Endothelial cell of umbilical vein (primary cell): ENCODE results near the gene PACSIN2. TPM values are rescaled to one million over a fixed set of nuclear protein-coding genes. Genes with fewer than 3 reads are reported as not detected.

Experiments
- BruUV-seq: library from RNA; stranded (reverse); fragments of 400-500 nt; replicated peaks from 2 replicates; lab custom pipeline; 2021; lab: Mats Ljungman, UMichigan
- CTCF ChIA-PET: fragments of 300-600, 350-600 bp; sonication (Branson Sonifier 250); formaldehyde crosslinking; loops from one replicate; lab custom pipeline; 2021; ENCODE audit warnings: antibody characterized with exemption, inconsistent platforms; lab: Charles Lee
- POLR2A ChIA-PET: fragments of 300-600, 350-600 bp; sonication (Branson Sonifier 250); formaldehyde crosslinking; loops from one replicate; lab custom pipeline; 2021; ENCODE audit warnings: antibody characterized with exemption, inconsistent platforms; lab: Charles Lee
- DNase-seq: peaks from one replicate; pipeline ENCODE4 v3.0.0-alpha.2; 2011; ENCODE audit warnings: low read depth, low spot score
- FAIRE-seq: peaks from 2 replicates; lab custom pipeline; 2011; peaks lifted over from hg19 to GRCh38; lab: Jason Lieb, UNC
- H2AFZ ChIP-seq: 2 replicates; pipeline ENCODE4 v1.6.0; 2012; ENCODE audit warnings: low read depth, low read length, control low read depth, inconsistent platforms
- H3K27ac ChIP-seq: 2 replicates; pipeline ENCODE4 v1.5.1; 2011; ENCODE audit warnings: low read depth, mild to moderate bottlenecking, control low read depth, low read length, moderate library complexity; ENCODE audit not compliant: insufficient read depth
- H3K27me3 ChIP-seq, 2 experiments: 2 replicates each; pipeline versions ENCODE4 v1.6.0 to v1.6.1; 2011; ENCODE audit warnings: low read length in 2 of 2, mixed read lengths in 1 of 2; ENCODE audit not compliant: control insufficient read depth in 2 of 2, insufficient read depth in 2 of 2
- H3K36me3 ChIP-seq, 2 experiments: 2 replicates in 1 of 2; 3 replicates in 1 of 2; pipeline ENCODE4 v1.5.1; 2011; ENCODE audit warnings: low read length in 2 of 2, mild to moderate bottlenecking in 1 of 2, moderate library complexity in 1 of 2; ENCODE audit not compliant: control insufficient read depth in 2 of 2, insufficient read depth in 2 of 2; ENCODE audit errors: extremely low read depth in 1 of 2
- H3K4me1 ChIP-seq: 3 replicates; pipeline ENCODE4 v1.5.1; 2011; ENCODE audit warnings: mild to moderate bottlenecking, low read length; ENCODE audit not compliant: control insufficient read depth, insufficient read depth; ENCODE audit errors: extremely low read depth
- H3K4me2 ChIP-seq: 2 replicates; pipeline ENCODE4 v1.6.1; 2011; ENCODE audit warnings: low read length, control low read depth, mixed read lengths; ENCODE audit not compliant: insufficient read depth
- H3K4me3 ChIP-seq, 3 experiments: fragments of 200-600 bp in 1 of 3; sonication (generic), shearing (Covaris generic) in 1 of 3; replicated peaks in 1 of 3; 2 replicates each; pipeline ENCODE4 v1.5.1; 2011 to 2016; ENCODE audit warnings: control low read depth in 3 of 3, low read length in 3 of 3, mild to moderate bottlenecking in 2 of 3, inconsistent platforms in 1 of 3, low read depth in 1 of 3, moderate library complexity in 1 of 3; ENCODE audit not compliant: insufficient read depth in 1 of 3
- H3K79me2 ChIP-seq: 2 replicates; pipeline ENCODE4 v1.6.0; 2012; ENCODE audit warnings: low read length, inconsistent platforms; ENCODE audit not compliant: control insufficient read depth, insufficient read depth
- H3K9ac ChIP-seq: replicated peaks from 2 replicates; pipeline ENCODE3; 2011; ENCODE audit warnings: low read length, control low read depth; ENCODE audit not compliant: insufficient read depth; ENCODE audit errors: extremely low read depth
- H3K9me1 ChIP-seq: replicated peaks from 3 replicates; pipeline ENCODE4 v1.6.0; 2011; ENCODE audit warnings: mild to moderate bottlenecking, low read length; ENCODE audit not compliant: control insufficient read depth, insufficient read depth; ENCODE audit errors: extremely low read depth
- H3K9me3 ChIP-seq: replicated peaks from 2 replicates; pipeline ENCODE4 v1.5.1; 2012; ENCODE audit warnings: low read length, inconsistent platforms; ENCODE audit not compliant: control insufficient read depth, insufficient read depth
- H4K20me1 ChIP-seq: replicated peaks from 2 replicates; pipeline ENCODE3; 2011; ENCODE audit warnings: mild to moderate bottlenecking, low read length; ENCODE audit not compliant: control insufficient read depth, insufficient read depth; ENCODE audit errors: extremely low read depth
- EZH2 ChIP-seq: IDR thresholded peaks from 2 replicates; pipeline ENCODE4 v1.6.1; 2012; ENCODE audit warnings: borderline replicate concordance, low read depth, mild to moderate bottlenecking, moderate library complexity, low read length, inconsistent platforms; ENCODE audit not compliant: severe bottlenecking
- FOS ChIP-seq: IDR thresholded peaks from 2 replicates; pipeline ENCODE4 v1.6.1; 2011; ENCODE audit warnings: mild to moderate bottlenecking, low read length, moderate library complexity, borderline replicate concordance; ENCODE audit not compliant: insufficient read depth
- GATA2 ChIP-seq: IDR thresholded peaks from 2 replicates; pipeline ENCODE4 v1.7.0; 2011; ENCODE audit warnings: low read depth, mild to moderate bottlenecking, moderate library complexity, mixed read lengths, low read length; ENCODE audit not compliant: insufficient read length, insufficient read depth
- JUN ChIP-seq: IDR thresholded peaks from 2 replicates; pipeline ENCODE4 v1.6.1; 2011; ENCODE audit warnings: borderline replicate concordance, low read depth; ENCODE audit not compliant: insufficient read length, insufficient read depth
- MYC ChIP-seq: IDR thresholded peaks from one replicate; pipeline ENCODE4 v1.6.1; 2011; ENCODE audit warnings: mild to moderate bottlenecking, low read depth, low read length
- POLR2A ChIP-seq: IDR thresholded peaks from 2 replicates; pipeline ENCODE4 v1.6.1; 2012; ENCODE audit warnings: low read depth, mild to moderate bottlenecking, control low read depth, low read length
- POLR2AphosphoS5 ChIP-seq: IDR thresholded peaks from 2 replicates; pipeline ENCODE4 v1.6.1; 2012; ENCODE audit warnings: low read depth, mild to moderate bottlenecking, control low read depth, low read length, moderate library complexity; ENCODE audit not compliant: insufficient read depth
- dilution Hi-C: fragments of 300-500 bp; cut with MboI; formaldehyde crosslinking; loops from one replicate; pipeline ENCODE4 v1.15.0; 2019; ENCODE audit warnings: low sequenced_read_pairs; ENCODE audit not compliant: extremely low pct_ligation_motif_present
- intact Hi-C: fragments of 100-400 bp; cut with micrococcal nuclease; formaldehyde crosslinking; loops from one replicate; pipeline ENCODE4 v1.10.0; 2022
- polyA plus RNA-seq, 4 experiments: library from polyadenylated mRNA; depleted of rRNA in 3 of 4; stranded (reverse) in 3 of 4; unstranded in 1 of 4; fragments of >200 nt; gene quantifications; 2 replicates each; pipeline versions ENCODE4 v1.2.1 to v1.2.3, GENCODE V29; 2011 to 2012; ENCODE audit warnings: missing spikeins in 1 of 4
- total RNA-seq: library from RNA; stranded (reverse); gene quantifications from 2 replicates; pipeline ENCODE4 v1.2.3, GENCODE V29; 2021
- TF ChIP-seq, protein P1 (sequence below): IDR thresholded peaks from 2 replicates; pipeline ENCODE4 v1.6.1; 2011; ENCODE audit not compliant: insufficient read depth, insufficient read length
- TF ChIP-seq, protein P2 (sequence below), 2 donors: IDR thresholded peaks; 1 replicate in 1 of 2; 2 replicates in 1 of 2; pipeline ENCODE4 v1.5.1; 2011; ENCODE audit warnings: low read length in 2 of 2, mild to moderate bottlenecking in 2 of 2, moderate library complexity in 2 of 2, control low read depth in 1 of 2, inconsistent platforms in 1 of 2, low read depth in 1 of 2; ENCODE audit not compliant: insufficient read depth in 1 of 2; ENCODE audit errors: extremely low read depth in 1 of 2

Gene PACSIN2
- total and polyA plus RNA-seq, 2 donors (not counting 3 experiments of a cell fraction or from before 2014, with no cell fraction given), result 46.2 to 64.5 TPM

DNA sequence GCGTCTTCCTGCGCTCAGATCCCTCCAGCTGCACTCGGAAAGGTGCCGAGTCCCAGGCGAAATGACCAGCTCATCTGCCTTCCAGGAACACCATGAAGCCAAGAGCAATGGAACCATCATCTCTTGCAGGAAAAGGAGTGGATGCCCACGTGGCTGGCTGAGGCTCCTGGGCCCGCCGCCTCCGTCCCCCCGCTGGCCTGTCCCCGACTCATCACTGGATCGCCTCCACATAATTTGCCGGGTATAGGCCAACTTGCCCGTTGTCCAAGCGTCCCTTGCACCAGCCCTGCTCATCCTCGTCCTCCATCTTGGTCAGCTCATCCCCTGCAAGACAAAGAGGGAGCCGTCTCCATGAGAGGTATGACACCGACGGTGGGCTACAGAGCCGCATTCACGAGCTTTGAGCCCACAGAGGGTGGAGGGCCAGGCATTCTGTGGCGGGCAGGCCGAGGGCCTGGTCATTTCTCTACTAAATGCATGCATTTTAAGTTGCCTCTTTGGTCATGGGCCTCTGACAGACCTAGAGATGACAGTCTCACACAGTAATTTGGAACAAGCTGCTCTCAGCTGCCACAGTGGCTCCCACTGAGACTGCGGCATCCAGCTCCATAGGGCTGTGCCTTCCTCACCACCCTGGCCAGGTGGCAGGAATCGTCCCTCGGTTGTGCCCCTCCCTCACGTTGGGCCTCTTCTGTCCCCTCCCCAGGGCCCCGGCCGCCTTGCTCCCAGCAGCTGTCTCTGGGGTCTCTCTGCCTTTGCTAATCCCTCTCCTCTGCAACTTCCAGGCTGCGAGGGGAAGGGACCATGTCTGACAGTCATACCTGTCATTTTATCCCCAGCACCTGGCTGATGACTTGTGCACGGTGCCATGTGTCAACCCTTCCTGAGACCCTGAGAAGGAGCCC, 143.6 kb downstream of the PACSIN2 start:
- FAIRE-seq (no peak), DNase-seq (no peak)
- intact Hi-C loops, result no loop called here
- CTCF ChIA-PET, result no interaction called here
- H3K9me3 ChIP-seq, result no peaks in the 10 kb centered on the region
- no peak overlapping the region for H3K27ac ChIP-seq
- no peaks in the 10 kb centered on the region for H3K4me1 ChIP-seq
- TF ChIP-seq, protein P1, sequence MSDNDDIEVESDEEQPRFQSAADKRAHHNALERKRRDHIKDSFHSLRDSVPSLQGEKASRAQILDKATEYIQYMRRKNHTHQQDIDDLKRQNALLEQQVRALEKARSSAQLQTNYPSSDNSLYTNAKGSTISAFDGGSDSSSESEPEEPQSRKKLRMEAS, result no peak
- TF ChIP-seq POLR2A (no peak), JUN (no peak), GATA2 (no peak), FOS (no peak)
- POLR2A ChIA-PET, result no interaction called here
- H4K20me1 ChIP-seq, result no peaks in the 10 kb centered on the region
- dilution Hi-C loops, result no loop called here
- H3K27me3 ChIP-seq, result no peaks in the 10 kb centered on the region
- no peak overlapping the region for H3K9ac ChIP-seq
- no peak overlapping the region for H3K4me3 ChIP-seq
- no peaks in the 10 kb centered on the region for H3K9me1 ChIP-seq
- H2AFZ ChIP-seq, result no peak overlapping the region
- no TSS peak for BruUV-seq
- H3K79me2 ChIP-seq, result no peaks in the 10 kb centered on the region
- peaks cover 0 to 16% of the 10 kb centered on the region in 2 experiments for H3K36me3 ChIP-seq
- H3K4me2 ChIP-seq, result no peak overlapping the region

DNA sequence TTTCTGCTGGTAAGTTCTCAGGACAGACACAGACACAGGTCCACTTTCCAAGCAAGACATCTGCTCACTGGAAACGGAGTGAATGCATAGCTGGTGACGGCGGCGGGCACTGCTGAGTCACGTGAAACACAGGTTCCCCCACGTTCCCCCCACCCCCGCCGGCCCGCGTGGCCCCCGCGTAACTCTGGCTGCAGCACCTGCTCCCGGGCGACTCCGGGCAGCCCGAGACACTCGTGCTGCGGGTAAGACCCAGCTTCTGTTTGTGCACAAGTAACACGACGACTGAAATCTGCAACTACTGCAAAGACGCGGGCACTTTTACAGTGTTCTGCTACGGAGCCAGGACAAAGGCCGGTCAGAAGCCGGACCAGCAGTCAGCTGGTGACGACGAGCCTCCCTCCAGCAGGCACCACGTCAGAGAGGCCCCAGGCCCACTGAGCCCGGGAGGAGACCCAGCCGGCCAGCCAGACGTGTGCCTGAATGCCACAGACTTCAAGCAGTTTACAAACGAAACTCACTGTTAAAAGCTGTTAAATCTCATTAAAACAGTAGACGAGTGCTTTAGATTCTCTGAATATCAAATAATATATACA, 145.0 kb downstream of the PACSIN2 start:
- BruUV-seq, result TSS peak; percentile 43
- H3K4me3 ChIP-seq, result no peak overlapping the region
- H3K9me3 ChIP-seq, result no peaks in the 10 kb centered on the region
- H3K27ac ChIP-seq, result no peak overlapping the region
- no peak for TF ChIP-seq MYC
- no peak for TF ChIP-seq FOS
- no peak for TF ChIP-seq POLR2AphosphoS5
- TF ChIP-seq GATA2, result no peak
- TF ChIP-seq, protein P2, sequence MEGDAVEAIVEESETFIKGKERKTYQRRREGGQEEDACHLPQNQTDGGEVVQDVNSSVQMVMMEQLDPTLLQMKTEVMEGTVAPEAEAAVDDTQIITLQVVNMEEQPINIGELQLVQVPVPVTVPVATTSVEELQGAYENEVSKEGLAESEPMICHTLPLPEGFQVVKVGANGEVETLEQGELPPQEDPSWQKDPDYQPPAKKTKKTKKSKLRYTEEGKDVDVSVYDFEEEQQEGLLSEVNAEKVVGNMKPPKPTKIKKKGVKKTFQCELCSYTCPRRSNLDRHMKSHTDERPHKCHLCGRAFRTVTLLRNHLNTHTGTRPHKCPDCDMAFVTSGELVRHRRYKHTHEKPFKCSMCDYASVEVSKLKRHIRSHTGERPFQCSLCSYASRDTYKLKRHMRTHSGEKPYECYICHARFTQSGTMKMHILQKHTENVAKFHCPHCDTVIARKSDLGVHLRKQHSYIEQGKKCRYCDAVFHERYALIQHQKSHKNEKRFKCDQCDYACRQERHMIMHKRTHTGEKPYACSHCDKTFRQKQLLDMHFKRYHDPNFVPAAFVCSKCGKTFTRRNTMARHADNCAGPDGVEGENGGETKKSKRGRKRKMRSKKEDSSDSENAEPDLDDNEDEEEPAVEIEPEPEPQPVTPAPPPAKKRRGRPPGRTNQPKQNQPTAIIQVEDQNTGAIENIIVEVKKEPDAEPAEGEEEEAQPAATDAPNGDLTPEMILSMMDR (IDR thresholded peaks at IDR 0.05; ENCODE audit: extremely low read depth in 1 of 2, insufficient read depth in 1 of 2, low read depth in 1 of 2, low read length in 2 of 2), result no peak
- TF ChIP-seq POLR2A, result no peak
- TF ChIP-seq JUN, result no peak
- no peak for TF ChIP-seq EZH2
- intact Hi-C loops (loop anchor here (5.0 kb wide), 1 partner anchor 217 kb away; the partner anchor contains the start of gene TTLL1), dilution Hi-C loops (no loop called here)
- H3K36me3 ChIP-seq, result peaks cover 0 to 13% of the 10 kb centered on the region in 2 experiments
- H3K9ac ChIP-seq, result no peak overlapping the region
- CTCF ChIA-PET, result interaction anchor here (0.9 kb wide), 1 partner anchor 163 kb away, joined by 3 read pairs; no protein-coding TSS in a partner anchor
- no peaks in the 10 kb centered on the region for H3K9me1 ChIP-seq
- POLR2A ChIA-PET, result no interaction called here
- FAIRE-seq, result no peak
- no peak for DNase-seq
- no peak overlapping the region for H2AFZ ChIP-seq
- no peaks in the 10 kb centered on the region for H4K20me1 ChIP-seq
- no peaks in the 10 kb centered on the region for H3K79me2 ChIP-seq
- H3K4me2 ChIP-seq, result no peak overlapping the region
- no peaks in the 10 kb centered on the region for H3K4me1 ChIP-seq
- no peaks in the 10 kb centered on the region for H3K27me3 ChIP-seq
